Limb (tissue), 2 donors: ENCODE measurements around the gene NEUROD2.
A peak's percentile ranks its signal among the peaks of the same experiment; 100 is the strongest.
"Not testable (repeated sequence)": the region's sequence is repeated elsewhere in the genome, so short reads cannot be mapped to it uniquely, and the experiment has no call there.

Experiments
- DNase-seq, 2 donors: peaks; one replicate each; pipeline ENCODE4 v3.0.0-alpha.2; 2016; ENCODE audit errors: extremely low spot score in 2 of 2

NEUROD2 gene

GRCh38 chr17:39602533-39603303 lies 5.0 kb downstream of the NEUROD2 start:
- DNase-seq = no peak

GRCh38 chr17:39601758-39602532 lies 5.8 kb downstream of the NEUROD2 start:
- no peak for DNase-seq

GRCh38 chr17:39600997-39601597 lies 6.6 kb downstream of the NEUROD2 start:
- no peak for DNase-seq

- no peak for DNase-seq
Measured at GRCh38 chr17:39600288-39600996, 7.3 kb downstream of the NEUROD2 start.

GRCh38 chr17:39599665-39600231 lies 8.0 kb downstream of the NEUROD2 start:
- DNase-seq = no peak

GRCh38 chr17:39599004-39599664 lies 8.6 kb downstream of the NEUROD2 start:
- no peak for DNase-seq

GRCh38 chr17:39598630-39599003 lies 9.1 kb downstream of the NEUROD2 start:
- no peak for DNase-seq

- DNase-seq = no peak
Measured at GRCh38 chr17:39598047-39598481, 9.7 kb downstream of the NEUROD2 start.

GRCh38 chr17:39597372-39598046 lies 10.2 kb downstream of the NEUROD2 start:
- no peak for DNase-seq

GRCh38 chr17:39596543-39597267 lies 11.0 kb downstream of the NEUROD2 start:
- no peak for DNase-seq

GRCh38 chr17:39595928-39596510 lies 11.7 kb downstream of the NEUROD2 start:
- DNase-seq = no peak

GRCh38 chr17:39595294-39595693 lies 12.4 kb downstream of the NEUROD2 start:
- no peak for DNase-seq

GRCh38 chr17:39593371-39593770 lies 14.3 kb downstream of the NEUROD2 start:
- no peak for DNase-seq

- peak; percentile 66 to 68 for DNase-seq
Measured at GRCh38 chr17:39591958-39592954, 15.5 kb downstream of the NEUROD2 start.

GRCh38 chr17:39590180-39590579 lies 17.5 kb downstream of the NEUROD2 start:
- not testable (repeated sequence) for DNase-seq

GRCh38 chr17:39582658-39583057 lies 25.1 kb downstream of the NEUROD2 start:
- DNase-seq = no peak

- DNase-seq = no peak
Measured at GRCh38 chr17:39581759-39582085, 26.0 kb downstream of the NEUROD2 start.
